ENCODE measurements around the gene RPS15.
A peak's percentile ranks its signal among the peaks of the same experiment; 100 is the strongest.

Gene RPS15

GRCh38 chr19:1422360-1422759 is 15.8 kb upstream of the RPS15 start:
- H3K36me3 Mint-ChIP-seq (ENCODE audit: low read depth) = peaks cover 54% of the 10 kb centered on the region
- H3K27ac Mint-ChIP-seq = peak overlapping the region in 2 of 3 experiments; percentile 60 to 80
- H3K27me3 Mint-ChIP-seq (ENCODE audit: low read depth) = no peaks in the 10 kb centered on the region
- H3K9me3 Mint-ChIP-seq = no peaks in the 10 kb centered on the region
- H3K4me3 Mint-ChIP-seq = peak overlapping the region in 1 of 3 experiments; percentile 42
- peaks cover 62% of the 10 kb centered on the region for H3K4me1 Mint-ChIP-seq
- TF ChIP-seq CTCF (IDR thresholded peaks at IDR 0.05; ENCODE audit: unreplicated experiment in 3 of 3) = no peak

- TF ChIP-seq CTCF (IDR thresholded peaks at IDR 0.05; ENCODE audit: unreplicated experiment in 3 of 3) = no peak
- Mint-ChIP-seq H3K27me3 (ENCODE audit: low read depth) (no peaks in the 10 kb centered on the region), H3K9me3 (no peaks in the 10 kb centered on the region), H3K4me1 (peaks cover 56% of the 10 kb centered on the region), H3K27ac (peak overlapping the region; percentile 49 to 80 (median 69)), H3K36me3 (ENCODE audit: low read depth) (peaks cover 49% of the 10 kb centered on the region), H3K4me3 (peak overlapping the region; percentile 4 to 51 (median 42))
These were observed 15.3 kb upstream of the RPS15 start for GRCh38 chr19:1422943-1423342.

GRCh38 chr19:1423436-1424191 is 14.6 kb upstream of the RPS15 start:
- Mint-ChIP-seq H3K27me3 (ENCODE audit: low read depth) (no peaks in the 10 kb centered on the region), H3K36me3 (ENCODE audit: low read depth) (peaks cover 47% of the 10 kb centered on the region), H3K4me3 (peak overlapping the region; percentile 4 to 51 (median 42)), H3K4me1 (peaks cover 51% of the 10 kb centered on the region), H3K9me3 (no peaks in the 10 kb centered on the region), H3K27ac (peak overlapping the region; percentile 49 to 80 (median 69))
- TF ChIP-seq CTCF (IDR thresholded peaks at IDR 0.05; ENCODE audit: unreplicated experiment in 3 of 3) = no peak

DNA sequence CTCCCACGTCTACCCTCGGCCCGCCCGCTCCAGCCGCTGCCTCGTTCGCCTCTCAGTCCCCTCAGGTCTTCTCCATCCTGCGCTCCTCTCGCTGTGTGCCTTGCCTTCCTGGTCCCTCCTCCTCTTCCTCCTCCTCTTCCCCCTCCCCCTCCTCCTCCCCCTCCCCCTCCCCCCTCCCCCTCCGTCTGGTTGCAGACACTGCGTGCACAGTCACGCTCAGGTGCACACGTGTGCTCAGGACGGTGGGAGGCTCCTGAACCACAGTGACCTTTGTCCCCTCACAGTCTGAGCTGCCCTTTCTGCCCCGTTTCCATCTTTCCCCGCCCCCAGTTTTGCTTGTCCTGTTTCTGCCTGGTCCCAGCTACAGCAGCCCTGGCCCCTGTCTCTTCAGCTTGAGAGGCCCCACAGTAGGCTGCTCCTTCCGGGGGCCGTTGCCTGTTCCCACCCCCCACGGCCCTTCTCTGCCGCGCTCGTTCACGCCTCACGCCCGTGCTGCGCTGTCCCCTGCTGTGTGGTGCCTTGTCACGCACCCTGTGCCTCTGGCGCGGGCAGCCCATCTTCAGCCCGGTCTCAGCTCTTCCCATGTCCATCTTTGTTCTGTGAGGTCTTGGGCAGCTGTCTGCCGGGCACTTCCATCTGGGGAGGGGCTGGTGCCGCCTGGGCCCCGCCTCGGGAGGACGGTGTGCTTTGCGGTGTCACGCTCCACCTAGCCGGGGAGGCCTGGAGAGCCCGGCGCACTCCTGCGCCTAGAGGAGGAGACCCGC is 13.8 kb upstream of the RPS15 start:
- peak overlapping the region; percentile 46 to 87 (median 80) for H3K27ac Mint-ChIP-seq
- peaks cover 47% of the 10 kb centered on the region for H3K4me1 Mint-ChIP-seq
- TF ChIP-seq CTCF (IDR thresholded peaks at IDR 0.05; ENCODE audit: unreplicated experiment in 3 of 3) = no peak
- peak overlapping the region in 2 of 3 experiments; percentile 32 to 64 for H3K4me3 Mint-ChIP-seq
- peaks cover 44% of the 10 kb centered on the region for H3K36me3 Mint-ChIP-seq (ENCODE audit: low read depth)
- no peaks in the 10 kb centered on the region for H3K9me3 Mint-ChIP-seq
- no peaks in the 10 kb centered on the region for H3K27me3 Mint-ChIP-seq (ENCODE audit: low read depth)

GRCh38 chr19:1425102-1425837 is 12.9 kb upstream of the RPS15 start:
- TF ChIP-seq CTCF (IDR thresholded peaks at IDR 0.05; ENCODE audit: unreplicated experiment in 3 of 3) = no peak
- Mint-ChIP-seq H3K4me1 (peaks cover 43% of the 10 kb centered on the region), H3K9me3 (no peaks in the 10 kb centered on the region), H3K4me3 (peak overlapping the region; percentile 32 to 60 (median 55)), H3K36me3 (ENCODE audit: low read depth) (peaks cover 42% of the 10 kb centered on the region), H3K27me3 (ENCODE audit: low read depth) (no peaks in the 10 kb centered on the region), H3K27ac (peak overlapping the region; percentile 80 to 87 (median 85))

All from nephron (organoid).